Measurements from ENCODE around the gene AMZ2. TPM values are rescaled to one million over a fixed set of nuclear protein-coding genes. Genes with fewer than 3 reads are reported as not detected.

AMZ2 gene
- total RNA-seq, 4 donors from 2014 or later, result 26.9 to 60.9 (median 35.1) TPM

DNA sequence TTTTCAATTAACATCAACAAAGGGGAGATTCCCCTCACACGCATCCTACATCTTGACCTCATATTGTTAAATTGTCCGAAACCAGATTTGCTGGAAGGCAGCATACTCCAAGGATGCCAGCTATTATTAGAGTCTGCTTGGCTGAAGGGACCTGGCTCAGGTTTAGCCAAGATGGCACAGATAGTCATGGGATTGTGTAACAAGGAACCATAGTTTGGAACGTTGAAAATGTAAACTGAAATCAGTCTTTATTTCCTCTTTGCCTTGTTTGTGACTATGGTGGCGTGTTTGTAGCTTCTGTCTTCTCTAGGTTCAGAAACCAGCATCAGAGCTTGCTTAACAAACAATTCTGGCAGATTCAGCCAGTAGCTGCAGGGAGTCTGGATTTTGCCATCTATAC is 49.4 kb downstream of the AMZ2 start:
- no peaks in the 10 kb centered on the region for H3K27me3 ChIP-seq
- peaks cover 0 to 4% of the 10 kb centered on the region in 2 donors for H3K4me1 ChIP-seq
- H3K9me3 ChIP-seq, result no peaks in the 10 kb centered on the region
- H3K27ac ChIP-seq, result no peak overlapping the region
- no peaks in the 10 kb centered on the region for H3K36me3 ChIP-seq
- no peak overlapping the region for H3K4me3 ChIP-seq
- intact Hi-C loops (cut with DNase I; ENCODE audit: low total_unique reads), result no loop called here
- DNase-seq, result no peak
- TF ChIP-seq, protein P1, sequence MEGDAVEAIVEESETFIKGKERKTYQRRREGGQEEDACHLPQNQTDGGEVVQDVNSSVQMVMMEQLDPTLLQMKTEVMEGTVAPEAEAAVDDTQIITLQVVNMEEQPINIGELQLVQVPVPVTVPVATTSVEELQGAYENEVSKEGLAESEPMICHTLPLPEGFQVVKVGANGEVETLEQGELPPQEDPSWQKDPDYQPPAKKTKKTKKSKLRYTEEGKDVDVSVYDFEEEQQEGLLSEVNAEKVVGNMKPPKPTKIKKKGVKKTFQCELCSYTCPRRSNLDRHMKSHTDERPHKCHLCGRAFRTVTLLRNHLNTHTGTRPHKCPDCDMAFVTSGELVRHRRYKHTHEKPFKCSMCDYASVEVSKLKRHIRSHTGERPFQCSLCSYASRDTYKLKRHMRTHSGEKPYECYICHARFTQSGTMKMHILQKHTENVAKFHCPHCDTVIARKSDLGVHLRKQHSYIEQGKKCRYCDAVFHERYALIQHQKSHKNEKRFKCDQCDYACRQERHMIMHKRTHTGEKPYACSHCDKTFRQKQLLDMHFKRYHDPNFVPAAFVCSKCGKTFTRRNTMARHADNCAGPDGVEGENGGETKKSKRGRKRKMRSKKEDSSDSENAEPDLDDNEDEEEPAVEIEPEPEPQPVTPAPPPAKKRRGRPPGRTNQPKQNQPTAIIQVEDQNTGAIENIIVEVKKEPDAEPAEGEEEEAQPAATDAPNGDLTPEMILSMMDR (IDR thresholded peaks at IDR 0.05), result no peak
- no peak for TF ChIP-seq POLR2A (IDR thresholded peaks at IDR 0.05)

GRCh38 chr17:68298601-68299000 is 50.8 kb downstream of the AMZ2 start:
- no peaks in the 10 kb centered on the region for H3K36me3 ChIP-seq
- TF ChIP-seq, protein P1 (IDR thresholded peaks at IDR 0.05), result no peak
- no peak for TF ChIP-seq POLR2A (IDR thresholded peaks at IDR 0.05)
- intact Hi-C loops (cut with DNase I; ENCODE audit: low total_unique reads), result no loop called here
- H3K4me3 ChIP-seq, result no peak overlapping the region
- DNase-seq, result no peak
- no peak overlapping the region for H3K27ac ChIP-seq
- H3K27me3 ChIP-seq, result no peaks in the 10 kb centered on the region
- H3K4me1 ChIP-seq, result no peaks in the 10 kb centered on the region
- H3K9me3 ChIP-seq, result no peaks in the 10 kb centered on the region

DNA sequence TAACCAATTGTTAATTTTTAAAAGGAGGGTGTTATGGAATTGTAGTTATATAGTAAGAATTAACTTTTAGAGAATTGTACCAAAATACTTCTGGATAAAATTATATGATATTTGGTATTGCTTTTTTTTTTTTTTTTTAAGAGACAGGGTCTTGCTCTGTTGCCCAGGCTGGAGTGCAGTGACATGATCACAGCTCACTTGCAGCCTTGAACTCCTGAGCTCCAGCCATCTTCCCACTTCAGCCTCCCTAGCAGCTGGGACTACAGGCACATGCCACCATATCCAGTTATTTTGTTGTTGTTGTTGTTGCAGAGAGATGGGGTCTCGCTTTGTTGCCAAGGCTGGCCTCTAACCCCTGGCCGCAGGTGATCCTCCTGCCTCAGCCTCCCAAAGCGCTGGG is 52.0 kb downstream of the AMZ2 start:
- DNase-seq, result no peak
- TF ChIP-seq, protein P1 (IDR thresholded peaks at IDR 0.05), result no peak
- no peak for TF ChIP-seq POLR2A (IDR thresholded peaks at IDR 0.05)
- H3K4me3 ChIP-seq, result no peak overlapping the region
- no peaks in the 10 kb centered on the region for H3K4me1 ChIP-seq
- H3K27ac ChIP-seq, result no peak overlapping the region
- intact Hi-C loops (cut with DNase I; ENCODE audit: low total_unique reads), result no loop called here
- H3K36me3 ChIP-seq, result no peaks in the 10 kb centered on the region
- no peaks in the 10 kb centered on the region for H3K9me3 ChIP-seq
- H3K27me3 ChIP-seq, result no peaks in the 10 kb centered on the region

DNA sequence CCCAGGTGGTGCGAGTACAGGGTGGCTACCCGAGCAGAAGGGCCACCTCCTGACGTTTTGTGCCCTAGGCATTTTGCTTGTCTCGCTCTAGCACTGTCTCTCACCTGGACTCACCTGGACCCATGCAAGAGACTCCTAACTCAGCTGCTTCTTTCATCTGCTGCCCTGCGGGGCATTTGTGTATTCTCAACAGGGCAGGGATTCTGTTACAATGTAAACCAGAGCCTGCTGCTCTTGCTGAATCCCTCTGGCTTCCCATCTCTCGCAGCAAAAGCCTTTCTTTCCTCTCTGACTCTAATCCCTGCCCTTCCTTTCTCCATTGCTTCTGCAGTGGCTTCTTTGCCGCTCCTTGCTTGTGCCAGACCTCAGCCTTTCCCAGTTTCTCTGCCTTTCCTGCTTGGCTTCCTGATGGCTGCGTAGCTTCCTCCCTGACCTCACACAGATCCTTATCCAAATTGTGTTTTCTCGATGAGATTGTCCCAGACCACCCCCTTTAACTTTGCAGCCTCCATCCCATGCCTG is 53.7 kb downstream of the AMZ2 start:
- TF ChIP-seq, protein P1 (IDR thresholded peaks at IDR 0.05), result no peak
- TF ChIP-seq POLR2A (IDR thresholded peaks at IDR 0.05), result no peak
- Histone ChIP-seq H3K27ac (no peak overlapping the region), H3K4me3 (no peak overlapping the region), H3K4me1 (no peaks in the 10 kb centered on the region), H3K36me3 (no peaks in the 10 kb centered on the region), H3K9me3 (no peaks in the 10 kb centered on the region), H3K27me3 (no peaks in the 10 kb centered on the region)
- DNase-seq, result no peak
- intact Hi-C loops (cut with DNase I; ENCODE audit: low total_unique reads), result no loop called here

DNA sequence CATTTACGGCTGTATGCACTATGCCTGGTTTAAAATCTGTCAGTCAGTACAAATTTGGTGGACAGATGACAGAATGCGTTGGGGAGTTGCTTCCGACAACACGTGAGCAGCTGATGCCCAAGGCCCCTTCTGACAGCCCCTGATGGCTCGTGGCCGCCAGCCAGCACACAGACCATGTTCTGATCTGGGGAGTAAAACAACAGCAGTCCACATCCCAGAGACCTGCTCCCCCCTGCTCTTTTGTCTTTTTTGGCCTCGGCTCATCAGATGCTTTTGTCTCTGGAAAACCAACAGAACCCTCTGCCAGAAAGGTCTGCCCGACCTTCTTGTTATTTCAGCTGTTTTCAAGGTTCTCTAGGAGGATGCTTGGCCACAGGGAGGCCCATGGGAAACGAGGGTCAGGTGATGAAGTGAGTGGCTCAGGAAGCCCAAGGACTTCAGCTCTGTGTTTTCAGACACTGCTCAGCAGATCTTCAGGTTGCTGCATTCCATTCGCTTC is 54.3 kb downstream of the AMZ2 start:
- TF ChIP-seq, protein P1 (IDR thresholded peaks at IDR 0.05), result no peak
- TF ChIP-seq POLR2A (IDR thresholded peaks at IDR 0.05), result no peak
- intact Hi-C loops (cut with DNase I; ENCODE audit: low total_unique reads), result no loop called here
- Histone ChIP-seq H3K36me3 (no peaks in the 10 kb centered on the region), H3K4me1 (no peaks in the 10 kb centered on the region), H3K9me3 (no peaks in the 10 kb centered on the region), H3K4me3 (no peak overlapping the region), H3K27me3 (no peaks in the 10 kb centered on the region), H3K27ac (no peak overlapping the region)
- no peak for DNase-seq

Data from uterus (tissue), 4 donors.